ENCODE results near the gene YES1. TPM values are rescaled to one million over a fixed set of nuclear protein-coding genes. Genes with fewer than 3 reads are reported as not detected.

YES1 gene
- total RNA-seq, 1 donor from 2014 or later = 190 TPM

DNA sequence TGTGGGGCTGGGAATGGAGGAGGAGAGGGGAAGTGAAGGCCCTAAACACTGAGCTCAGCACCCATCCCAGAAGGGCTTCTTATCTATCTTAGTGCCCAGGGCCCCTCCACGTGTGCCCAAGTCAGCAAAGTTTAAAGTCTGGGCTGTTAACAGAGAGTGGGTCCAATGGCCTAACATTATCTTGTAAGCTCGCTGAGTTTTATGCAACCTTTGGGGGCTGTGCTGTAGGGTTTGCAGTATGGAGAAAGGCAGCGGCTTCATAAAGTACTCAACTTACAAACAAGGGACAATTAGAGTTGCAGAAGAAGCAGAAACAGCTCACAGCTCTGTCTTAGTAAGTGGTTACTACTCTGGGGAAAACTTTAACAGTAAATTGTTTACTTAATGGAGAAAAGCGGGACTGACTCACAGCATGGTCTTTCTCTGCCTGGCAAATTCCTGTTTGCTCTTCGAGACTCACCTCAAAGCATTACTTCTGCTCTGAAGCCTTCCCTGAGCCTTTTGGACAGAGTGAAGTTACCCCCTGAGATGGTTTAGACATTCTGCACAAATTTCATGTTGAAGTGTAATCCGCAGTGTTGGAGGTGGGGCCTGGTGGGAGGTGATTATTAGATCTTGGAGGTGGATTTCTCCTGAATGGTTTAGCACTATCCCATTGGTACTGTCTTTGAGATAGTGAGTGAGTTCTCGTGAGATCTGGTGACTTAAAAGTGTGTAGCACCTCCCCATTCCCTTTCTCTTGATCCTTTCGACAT, 108.7 kb downstream of the YES1 start:
- Mint-ChIP-seq H3K27ac (ENCODE audit: unreplicated experiment) (peak overlapping the region; percentile 57), H3K4me3 (ENCODE audit: unreplicated experiment) (no peak overlapping the region), H3K36me3 (ENCODE audit: low read depth, unreplicated experiment) (peaks cover 19% of the 10 kb centered on the region), H3K4me1 (ENCODE audit: unreplicated experiment) (peaks cover under 1% of the 10 kb centered on the region), H3K9me3 (ENCODE audit: unreplicated experiment) (no peaks in the 10 kb centered on the region), H3K27me3 (ENCODE audit: unreplicated experiment) (no peaks in the 10 kb centered on the region)
- no peak for DNase-seq (ENCODE audit: low spot score)
- TF ChIP-seq, protein P1, sequence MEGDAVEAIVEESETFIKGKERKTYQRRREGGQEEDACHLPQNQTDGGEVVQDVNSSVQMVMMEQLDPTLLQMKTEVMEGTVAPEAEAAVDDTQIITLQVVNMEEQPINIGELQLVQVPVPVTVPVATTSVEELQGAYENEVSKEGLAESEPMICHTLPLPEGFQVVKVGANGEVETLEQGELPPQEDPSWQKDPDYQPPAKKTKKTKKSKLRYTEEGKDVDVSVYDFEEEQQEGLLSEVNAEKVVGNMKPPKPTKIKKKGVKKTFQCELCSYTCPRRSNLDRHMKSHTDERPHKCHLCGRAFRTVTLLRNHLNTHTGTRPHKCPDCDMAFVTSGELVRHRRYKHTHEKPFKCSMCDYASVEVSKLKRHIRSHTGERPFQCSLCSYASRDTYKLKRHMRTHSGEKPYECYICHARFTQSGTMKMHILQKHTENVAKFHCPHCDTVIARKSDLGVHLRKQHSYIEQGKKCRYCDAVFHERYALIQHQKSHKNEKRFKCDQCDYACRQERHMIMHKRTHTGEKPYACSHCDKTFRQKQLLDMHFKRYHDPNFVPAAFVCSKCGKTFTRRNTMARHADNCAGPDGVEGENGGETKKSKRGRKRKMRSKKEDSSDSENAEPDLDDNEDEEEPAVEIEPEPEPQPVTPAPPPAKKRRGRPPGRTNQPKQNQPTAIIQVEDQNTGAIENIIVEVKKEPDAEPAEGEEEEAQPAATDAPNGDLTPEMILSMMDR (IDR thresholded peaks at IDR 0.05; ENCODE audit: unreplicated experiment) = no peak

DNA sequence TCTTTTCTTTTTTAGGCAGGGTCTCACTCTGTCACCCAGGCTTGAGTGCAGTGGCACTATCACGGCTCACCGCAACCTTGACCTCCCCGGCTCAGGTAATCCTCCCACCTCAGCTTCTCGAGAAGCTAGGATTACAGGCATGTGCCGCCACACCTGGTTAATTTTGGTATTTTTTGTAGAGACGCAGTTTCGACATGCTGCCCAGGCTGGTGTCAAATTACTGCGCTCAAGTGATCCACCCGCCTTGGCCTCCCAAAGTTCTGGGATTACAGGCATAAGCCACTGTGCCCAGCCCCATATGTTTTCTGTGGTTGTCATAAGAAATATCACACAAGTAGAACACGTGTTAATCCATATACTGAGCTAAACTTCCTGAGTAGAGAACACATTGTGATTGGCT, 114.2 kb downstream of the YES1 start:
- TF ChIP-seq, protein P1 (IDR thresholded peaks at IDR 0.05; ENCODE audit: unreplicated experiment) = no peak
- H3K4me3 Mint-ChIP-seq (ENCODE audit: unreplicated experiment) = no peak overlapping the region
- peaks cover 15% of the 10 kb centered on the region for H3K36me3 Mint-ChIP-seq (ENCODE audit: low read depth, unreplicated experiment)
- H3K4me1 Mint-ChIP-seq (ENCODE audit: unreplicated experiment) = peaks cover 3% of the 10 kb centered on the region
- H3K27me3 Mint-ChIP-seq (ENCODE audit: unreplicated experiment) = no peaks in the 10 kb centered on the region
- no peaks in the 10 kb centered on the region for H3K9me3 Mint-ChIP-seq (ENCODE audit: unreplicated experiment)
- H3K27ac Mint-ChIP-seq (ENCODE audit: unreplicated experiment) = no peak overlapping the region
- no peak for DNase-seq (ENCODE audit: low spot score)

- DNase-seq (ENCODE audit: low spot score) = no peak
- Mint-ChIP-seq H3K4me1 (ENCODE audit: unreplicated experiment) (peaks cover 3% of the 10 kb centered on the region), H3K27ac (ENCODE audit: unreplicated experiment) (no peak overlapping the region), H3K27me3 (ENCODE audit: unreplicated experiment) (no peaks in the 10 kb centered on the region), H3K9me3 (ENCODE audit: unreplicated experiment) (no peaks in the 10 kb centered on the region), H3K4me3 (ENCODE audit: unreplicated experiment) (no peak overlapping the region), H3K36me3 (ENCODE audit: low read depth, unreplicated experiment) (peaks cover 13% of the 10 kb centered on the region)
- TF ChIP-seq, protein P1 (IDR thresholded peaks at IDR 0.05; ENCODE audit: unreplicated experiment) = no peak
Observed at GRCh38 chr18:697012-697411, 115.0 kb downstream of the YES1 start.

GRCh38 chr18:693466-694187, 118.4 kb downstream of the YES1 start:
- H3K27ac Mint-ChIP-seq (ENCODE audit: unreplicated experiment) = no peak overlapping the region
- H3K4me1 Mint-ChIP-seq (ENCODE audit: unreplicated experiment) = peaks cover 3% of the 10 kb centered on the region
- peaks cover 4% of the 10 kb centered on the region for H3K27me3 Mint-ChIP-seq (ENCODE audit: unreplicated experiment)
- DNase-seq (ENCODE audit: low spot score) = no peak
- H3K4me3 Mint-ChIP-seq (ENCODE audit: unreplicated experiment) = no peak overlapping the region
- H3K9me3 Mint-ChIP-seq (ENCODE audit: unreplicated experiment) = no peaks in the 10 kb centered on the region
- TF ChIP-seq, protein P1 (IDR thresholded peaks at IDR 0.05; ENCODE audit: unreplicated experiment) = no peak
- H3K36me3 Mint-ChIP-seq (ENCODE audit: low read depth, unreplicated experiment) = peaks cover 18% of the 10 kb centered on the region

DNA sequence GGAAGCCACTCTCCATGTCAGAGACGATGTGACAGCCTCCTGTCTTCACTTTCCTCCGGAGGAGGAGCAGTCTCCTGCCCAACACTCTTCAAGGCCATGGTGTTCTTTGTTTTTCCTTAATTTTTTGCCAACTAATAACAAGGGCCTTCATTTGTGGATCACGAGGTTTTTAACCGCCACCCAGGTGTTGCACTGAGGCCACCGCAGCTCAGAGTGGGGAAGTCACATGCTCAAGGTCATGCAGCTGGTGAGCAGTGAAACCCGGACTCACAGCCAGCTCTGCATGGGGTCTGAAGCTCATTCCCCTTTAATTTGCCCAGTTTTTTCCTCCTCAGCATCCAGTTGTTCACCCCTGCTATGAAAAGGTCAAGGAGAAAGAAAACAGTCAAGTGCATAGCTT, 119.2 kb downstream of the YES1 start:
- H3K27ac Mint-ChIP-seq (ENCODE audit: unreplicated experiment) = no peak overlapping the region
- no peaks in the 10 kb centered on the region for H3K9me3 Mint-ChIP-seq (ENCODE audit: unreplicated experiment)
- TF ChIP-seq, protein P1 (IDR thresholded peaks at IDR 0.05; ENCODE audit: unreplicated experiment) = no peak
- no peak for DNase-seq (ENCODE audit: low spot score)
- no peak overlapping the region for H3K4me3 Mint-ChIP-seq (ENCODE audit: unreplicated experiment)
- H3K27me3 Mint-ChIP-seq (ENCODE audit: unreplicated experiment) = peaks cover 4% of the 10 kb centered on the region
- peaks cover 18% of the 10 kb centered on the region for H3K36me3 Mint-ChIP-seq (ENCODE audit: low read depth, unreplicated experiment)
- peaks cover 3% of the 10 kb centered on the region for H3K4me1 Mint-ChIP-seq (ENCODE audit: unreplicated experiment)

Data from endothelial cell (in vitro differentiated cells).